Measurements from ENCODE around the gene LRRC71.
A peak's percentile ranks its signal among the peaks of the same experiment; 100 is the strongest.

LRRC71 gene

DNA sequence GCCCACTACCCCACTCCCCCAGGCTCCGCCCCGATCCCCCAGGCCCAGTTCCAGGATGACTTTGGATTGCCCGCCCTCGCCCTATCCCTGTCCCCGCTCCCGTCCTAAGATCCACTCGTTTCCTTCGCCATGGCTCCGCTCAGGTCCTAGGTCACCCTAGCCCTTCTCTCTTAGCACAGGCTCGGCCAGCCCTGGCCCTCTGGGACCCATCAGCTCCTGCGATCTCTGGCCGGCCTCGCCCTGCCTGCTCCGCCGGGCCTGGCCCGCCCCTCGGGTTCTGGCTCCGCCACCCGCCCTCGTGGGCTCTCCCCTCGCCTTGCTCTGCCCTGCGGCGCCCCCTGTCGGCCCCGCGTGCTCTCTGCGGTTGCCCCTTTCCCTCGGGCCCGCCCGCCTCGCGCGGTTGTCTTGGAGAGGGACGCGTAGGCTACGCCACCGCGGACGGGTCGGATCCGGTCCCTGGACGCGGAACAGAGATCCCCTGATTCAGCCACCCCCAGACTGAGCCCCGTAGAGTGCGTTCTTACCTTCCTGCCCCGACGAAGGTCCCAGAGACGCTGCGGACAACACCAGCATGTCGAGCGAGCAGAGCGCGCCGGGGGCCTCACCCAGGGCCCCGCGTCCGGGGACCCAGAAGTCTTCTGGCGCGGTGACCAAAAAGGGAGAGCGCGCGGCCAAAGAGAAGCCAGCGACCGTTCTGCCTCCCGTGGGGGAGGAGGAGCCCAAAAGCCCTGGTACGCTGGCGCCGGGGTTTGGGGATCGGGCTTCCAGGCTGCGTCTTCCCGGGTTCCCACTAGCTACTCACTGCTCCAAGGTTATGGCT lies at the start of gene LRRC71:
Gene LRRC71 (plus strand): TSS at position 400 of the 820 bp plus-strand sequence. CDS start 172 bp downstream, at position 572.
- Histone ChIP-seq H3K4me3 (ENCODE audit: low read length in 2 of 2) (peak within 1 kb of the TSS in 1 of 2 donors; percentile 54), H3K27me3 (ENCODE audit: control insufficient read depth in 1 of 2, insufficient read depth in 2 of 2, low read length in 2 of 2) (peaks cover 46 to 54% of the 10 kb centered on the region in 2 donors), H3K27ac (ENCODE audit: low read length) (no peak within 1 kb of the TSS), H3K9me3 (ENCODE audit: control insufficient read depth in 2 of 2, low read length in 2 of 2) (no peaks in the 10 kb centered on the region), H3K4me1 (ENCODE audit: control insufficient read depth, insufficient read depth, low read length) (peaks cover 14% of the 10 kb centered on the region), H3K36me3 (ENCODE audit: control insufficient read depth in 2 of 2, insufficient read depth in 2 of 2, low read length in 2 of 2) (peaks cover 0 to 3% of the 10 kb centered on the region in 2 donors), H3K9ac (ENCODE audit: low read length in 2 of 2) (no peak within 1 kb of the TSS)

DNA sequence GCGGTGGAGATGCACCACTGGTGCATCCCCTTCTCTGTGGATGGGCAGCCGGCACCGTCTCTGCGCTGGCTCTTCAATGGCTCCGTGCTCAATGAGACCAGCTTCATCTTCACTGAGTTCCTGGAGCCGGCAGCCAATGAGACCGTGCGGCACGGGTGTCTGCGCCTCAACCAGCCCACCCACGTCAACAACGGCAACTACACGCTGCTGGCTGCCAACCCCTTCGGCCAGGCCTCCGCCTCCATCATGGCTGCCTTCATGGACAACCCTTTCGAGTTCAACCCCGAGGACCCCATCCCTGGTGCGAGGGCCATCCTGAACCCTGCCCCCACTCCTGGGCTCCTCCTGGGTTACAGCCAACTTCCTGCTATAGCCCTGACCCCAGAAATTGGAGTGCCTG lies 46.8 kb upstream of the LRRC71 start:
- no peak overlapping the region for H3K9ac ChIP-seq (ENCODE audit: low read length in 2 of 2)
- peaks cover 6 to 14% of the 10 kb centered on the region in 2 donors for H3K27me3 ChIP-seq (ENCODE audit: control insufficient read depth in 1 of 2, insufficient read depth in 2 of 2, low read length in 2 of 2)
- no peaks in the 10 kb centered on the region for H3K4me1 ChIP-seq (ENCODE audit: control insufficient read depth, insufficient read depth, low read length)
- H3K27ac ChIP-seq (ENCODE audit: low read length), result no peak overlapping the region
- H3K36me3 ChIP-seq (ENCODE audit: control insufficient read depth in 2 of 2, insufficient read depth in 2 of 2, low read length in 2 of 2), result no peaks in the 10 kb centered on the region
- no peaks in the 10 kb centered on the region for H3K9me3 ChIP-seq (ENCODE audit: control insufficient read depth in 2 of 2, low read length in 2 of 2)
- no peak overlapping the region for H3K4me3 ChIP-seq (ENCODE audit: low read length in 2 of 2)

DNA sequence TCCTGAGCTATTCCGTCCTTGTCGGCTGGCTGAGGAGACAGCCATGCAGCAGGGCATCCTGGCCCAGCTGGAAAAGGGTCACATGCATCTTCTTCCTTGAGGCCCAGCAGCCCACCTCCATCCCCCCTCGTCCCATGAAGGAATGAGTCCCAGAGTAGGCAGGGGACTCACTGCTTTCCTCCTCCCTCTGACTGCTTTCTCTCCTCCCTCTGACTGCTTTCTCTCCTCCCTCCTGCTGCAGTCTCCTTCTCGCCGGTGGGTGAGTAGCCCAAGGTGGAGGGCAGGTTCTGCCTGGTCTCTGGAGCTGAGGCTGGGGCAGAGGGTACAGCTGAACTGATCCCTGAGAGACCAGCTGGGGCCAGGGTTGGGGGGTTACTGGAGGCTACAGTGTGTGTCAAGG lies 46.3 kb upstream of the LRRC71 start:
- peaks cover 6 to 14% of the 10 kb centered on the region in 2 donors for H3K27me3 ChIP-seq (ENCODE audit: control insufficient read depth in 1 of 2, insufficient read depth in 2 of 2, low read length in 2 of 2)
- no peak overlapping the region for H3K4me3 ChIP-seq (ENCODE audit: low read length in 2 of 2)
- H3K36me3 ChIP-seq (ENCODE audit: control insufficient read depth in 2 of 2, insufficient read depth in 2 of 2, low read length in 2 of 2), result no peaks in the 10 kb centered on the region

DNA sequence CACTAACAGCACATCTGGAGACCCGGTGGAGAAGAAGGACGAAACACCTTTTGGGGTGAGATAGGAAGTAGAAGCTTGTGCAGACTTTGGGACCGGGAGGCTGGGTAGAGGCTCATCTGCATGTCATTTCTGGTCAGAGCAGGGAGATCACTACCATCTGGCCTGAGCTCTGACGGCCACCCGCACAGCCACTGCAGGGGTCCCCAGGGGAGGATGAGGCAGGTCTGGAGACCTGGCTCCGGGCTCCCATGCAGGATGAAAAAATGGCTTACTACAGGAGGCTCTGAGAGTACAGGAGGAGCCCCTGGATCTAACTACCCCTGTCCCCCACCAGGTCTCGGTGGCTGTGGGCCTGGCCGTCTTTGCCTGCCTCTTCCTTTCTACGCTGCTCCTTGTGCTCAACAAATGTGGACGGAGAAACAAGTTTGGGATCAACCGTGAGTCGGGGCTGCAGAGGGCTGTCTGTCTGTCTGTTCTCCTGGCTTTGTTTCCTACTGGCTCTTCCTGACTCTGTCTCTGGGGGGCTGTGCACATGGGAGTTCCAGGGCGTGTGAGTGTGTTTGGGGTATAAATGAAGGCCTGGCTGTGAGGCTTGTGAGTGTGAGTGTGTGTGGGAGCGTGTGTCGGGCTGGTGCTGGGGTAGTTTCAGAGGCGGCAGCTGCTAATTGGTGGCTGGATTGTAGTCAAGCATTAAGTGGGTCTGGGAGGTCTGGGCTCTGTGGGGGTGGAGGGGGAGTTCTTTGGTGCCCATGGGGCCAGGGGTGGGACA lies 45.7 kb upstream of the LRRC71 start:
- Histone ChIP-seq H3K27me3 (ENCODE audit: control insufficient read depth in 1 of 2, insufficient read depth in 2 of 2, low read length in 2 of 2) (peaks cover 6 to 14% of the 10 kb centered on the region in 2 donors), H3K36me3 (ENCODE audit: control insufficient read depth in 2 of 2, insufficient read depth in 2 of 2, low read length in 2 of 2) (no peaks in the 10 kb centered on the region), H3K9ac (ENCODE audit: low read length in 2 of 2) (no peak overlapping the region), H3K4me1 (ENCODE audit: control insufficient read depth, insufficient read depth, low read length) (no peaks in the 10 kb centered on the region), H3K4me3 (ENCODE audit: low read length in 2 of 2) (no peak overlapping the region), H3K9me3 (ENCODE audit: control insufficient read depth in 2 of 2, low read length in 2 of 2) (no peaks in the 10 kb centered on the region), H3K27ac (ENCODE audit: low read length) (no peak overlapping the region)

More for the DNA sequence above, 46.3 kb upstream of the LRRC71 start:
- no peak overlapping the region for H3K9ac ChIP-seq (ENCODE audit: low read length in 2 of 2)
- H3K4me1 ChIP-seq (ENCODE audit: control insufficient read depth, insufficient read depth, low read length), result no peaks in the 10 kb centered on the region
- H3K9me3 ChIP-seq (ENCODE audit: control insufficient read depth in 2 of 2, low read length in 2 of 2), result no peaks in the 10 kb centered on the region
- no peak overlapping the region for H3K27ac ChIP-seq (ENCODE audit: low read length)

DNA sequence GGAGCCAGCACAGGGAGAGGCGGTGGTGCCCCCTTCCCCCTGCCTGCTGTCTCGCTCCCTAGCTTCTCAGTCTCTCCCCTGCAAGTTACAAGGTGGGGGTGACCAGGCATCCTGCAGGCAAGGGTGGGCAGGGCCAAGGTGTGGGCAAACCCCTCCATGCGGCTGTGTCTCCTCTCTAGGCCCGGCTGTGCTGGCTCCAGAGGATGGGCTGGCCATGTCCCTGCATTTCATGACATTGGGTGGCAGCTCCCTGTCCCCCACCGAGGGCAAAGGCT lies 45.2 kb upstream of the LRRC71 start:
- Histone ChIP-seq H3K9ac (ENCODE audit: low read length in 2 of 2) (no peak overlapping the region), H3K4me3 (ENCODE audit: low read length in 2 of 2) (no peak overlapping the region), H3K27me3 (ENCODE audit: control insufficient read depth in 1 of 2, insufficient read depth in 2 of 2, low read length in 2 of 2) (peaks cover 6 to 14% of the 10 kb centered on the region in 2 donors), H3K27ac (ENCODE audit: low read length) (no peak overlapping the region), H3K9me3 (ENCODE audit: control insufficient read depth in 2 of 2, low read length in 2 of 2) (no peaks in the 10 kb centered on the region), H3K4me1 (ENCODE audit: control insufficient read depth, insufficient read depth, low read length) (no peaks in the 10 kb centered on the region), H3K36me3 (ENCODE audit: control insufficient read depth in 2 of 2, insufficient read depth in 2 of 2, low read length in 2 of 2) (no peaks in the 10 kb centered on the region)

DNA sequence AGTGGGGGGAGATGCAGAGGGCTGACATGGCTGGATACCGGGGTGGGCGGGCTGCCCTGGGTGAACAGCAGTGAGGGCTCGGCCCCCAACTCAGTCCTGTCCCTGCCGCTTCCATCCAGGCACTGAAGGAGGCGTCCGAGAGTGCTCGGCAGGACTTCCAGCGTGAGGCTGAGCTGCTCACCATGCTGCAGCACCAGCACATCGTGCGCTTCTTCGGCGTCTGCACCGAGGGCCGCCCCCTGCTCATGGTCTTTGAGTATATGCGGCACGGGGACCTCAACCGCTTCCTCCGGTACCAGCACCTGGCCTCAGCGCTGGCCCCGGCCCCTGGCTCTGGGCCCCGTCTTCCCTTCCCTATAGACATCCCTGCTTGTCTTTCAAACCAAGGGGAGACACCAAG lies 44.2 kb upstream of the LRRC71 start:
- Histone ChIP-seq H3K27me3 (ENCODE audit: control insufficient read depth in 1 of 2, insufficient read depth in 2 of 2, low read length in 2 of 2) (peaks cover 6 to 14% of the 10 kb centered on the region in 2 donors), H3K4me3 (ENCODE audit: low read length in 2 of 2) (no peak overlapping the region), H3K36me3 (ENCODE audit: control insufficient read depth in 2 of 2, insufficient read depth in 2 of 2, low read length in 2 of 2) (no peaks in the 10 kb centered on the region), H3K9ac (ENCODE audit: low read length in 2 of 2) (no peak overlapping the region), H3K4me1 (ENCODE audit: control insufficient read depth, insufficient read depth, low read length) (no peaks in the 10 kb centered on the region), H3K27ac (ENCODE audit: low read length) (no peak overlapping the region), H3K9me3 (ENCODE audit: control insufficient read depth in 2 of 2, low read length in 2 of 2) (no peaks in the 10 kb centered on the region)

DNA sequence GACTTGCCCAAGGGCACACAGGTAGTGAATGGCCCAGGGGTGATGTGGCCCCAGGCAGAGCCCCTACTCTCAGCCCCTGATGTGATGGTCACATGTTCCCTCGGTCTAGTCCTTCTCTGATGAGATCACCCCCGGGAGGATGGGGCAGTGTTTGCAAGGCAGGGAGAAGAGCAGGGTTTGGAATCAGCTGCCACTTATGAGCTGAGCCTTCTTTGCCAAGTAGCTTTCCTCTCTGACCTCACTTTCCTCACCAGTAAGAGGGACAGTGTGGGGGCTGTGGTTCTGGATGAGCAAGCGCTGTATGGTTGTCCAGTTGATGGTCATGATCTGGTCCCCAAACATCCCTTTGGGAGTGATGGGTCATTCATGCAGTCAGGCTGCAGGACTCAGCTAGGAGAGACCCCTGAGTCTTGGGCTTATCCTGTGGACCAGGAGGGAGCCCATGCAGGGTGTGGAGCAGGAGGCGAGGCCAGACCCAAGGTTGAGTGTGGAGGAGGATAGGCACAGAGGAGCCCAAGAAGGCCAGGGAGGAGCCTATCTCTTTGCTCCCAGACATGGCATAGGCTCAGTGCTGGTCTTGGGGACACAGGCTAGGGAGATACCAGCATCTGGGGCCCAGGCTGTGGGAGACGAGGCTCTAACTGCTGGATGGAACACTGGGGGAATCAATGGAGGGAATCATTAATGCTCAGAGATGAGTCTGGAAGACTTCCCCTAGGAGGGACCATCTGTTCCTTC lies 42.8 kb upstream of the LRRC71 start:
- Histone ChIP-seq H3K27me3 (ENCODE audit: control insufficient read depth in 1 of 2, insufficient read depth in 2 of 2, low read length in 2 of 2) (peaks cover 18 to 23% of the 10 kb centered on the region in 2 donors), H3K4me3 (ENCODE audit: low read length in 2 of 2) (no peak overlapping the region), H3K9ac (ENCODE audit: low read length in 2 of 2) (no peak overlapping the region), H3K4me1 (ENCODE audit: control insufficient read depth, insufficient read depth, low read length) (no peaks in the 10 kb centered on the region), H3K27ac (ENCODE audit: low read length) (no peak overlapping the region), H3K9me3 (ENCODE audit: control insufficient read depth in 2 of 2, low read length in 2 of 2) (no peaks in the 10 kb centered on the region), H3K36me3 (ENCODE audit: control insufficient read depth in 2 of 2, insufficient read depth in 2 of 2, low read length in 2 of 2) (no peaks in the 10 kb centered on the region)

DNA sequence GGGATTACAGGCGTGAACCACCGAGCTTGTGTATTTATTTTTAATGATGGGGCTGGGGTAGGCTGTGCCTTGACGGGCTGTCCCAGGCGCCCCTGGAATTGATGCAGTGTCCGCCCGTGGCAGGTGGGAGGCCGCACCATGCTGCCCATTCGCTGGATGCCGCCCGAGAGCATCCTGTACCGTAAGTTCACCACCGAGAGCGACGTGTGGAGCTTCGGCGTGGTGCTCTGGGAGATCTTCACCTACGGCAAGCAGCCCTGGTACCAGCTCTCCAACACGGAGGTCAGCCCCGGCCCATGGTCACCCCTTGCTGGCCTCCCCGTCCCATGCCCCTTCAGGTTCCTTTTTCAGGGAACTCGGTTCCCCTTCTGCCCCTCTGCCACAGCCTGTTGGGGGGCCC lies 40.6 kb upstream of the LRRC71 start:
- Histone ChIP-seq H3K27me3 (ENCODE audit: control insufficient read depth in 1 of 2, insufficient read depth in 2 of 2, low read length in 2 of 2) (peaks cover 25 to 27% of the 10 kb centered on the region in 2 donors), H3K9me3 (ENCODE audit: control insufficient read depth in 2 of 2, low read length in 2 of 2) (no peaks in the 10 kb centered on the region)

DNA sequence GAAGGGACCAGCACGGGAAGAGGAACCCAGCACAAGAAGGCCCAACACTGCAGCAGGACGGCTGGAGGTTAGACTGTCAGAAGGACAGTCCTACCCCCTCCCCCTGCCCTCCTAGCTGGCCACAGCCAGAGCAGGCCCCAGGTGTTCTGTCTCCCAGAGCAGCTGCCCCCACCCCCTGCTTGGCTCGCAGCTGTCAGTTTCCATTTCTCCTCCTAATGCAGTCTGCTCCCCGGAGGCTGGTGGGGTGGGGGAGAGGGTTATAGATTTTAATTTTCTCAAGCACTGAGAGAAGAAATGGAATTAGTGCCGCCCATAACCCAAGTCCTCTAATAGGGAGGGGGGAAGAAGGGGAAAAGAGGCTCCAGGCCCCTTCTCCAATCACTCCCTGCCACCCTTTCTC lies 40.0 kb upstream of the LRRC71 start:
- Histone ChIP-seq H3K4me1 (ENCODE audit: control insufficient read depth, insufficient read depth, low read length) (no peaks in the 10 kb centered on the region), H3K9me3 (ENCODE audit: control insufficient read depth in 2 of 2, low read length in 2 of 2) (no peaks in the 10 kb centered on the region), H3K9ac (ENCODE audit: low read length in 2 of 2) (no peak overlapping the region), H3K36me3 (ENCODE audit: control insufficient read depth in 2 of 2, insufficient read depth in 2 of 2, low read length in 2 of 2) (no peaks in the 10 kb centered on the region), H3K27ac (ENCODE audit: low read length) (no peak overlapping the region), H3K27me3 (ENCODE audit: control insufficient read depth in 1 of 2, insufficient read depth in 2 of 2, low read length in 2 of 2) (peaks cover 25 to 27% of the 10 kb centered on the region in 2 donors), H3K4me3 (ENCODE audit: low read length in 2 of 2) (no peak overlapping the region)

More for the DNA sequence above, 40.6 kb upstream of the LRRC71 start:
- no peaks in the 10 kb centered on the region for H3K36me3 ChIP-seq (ENCODE audit: control insufficient read depth in 2 of 2, insufficient read depth in 2 of 2, low read length in 2 of 2)
- H3K9ac ChIP-seq (ENCODE audit: low read length in 2 of 2), result no peak overlapping the region
- H3K4me3 ChIP-seq (ENCODE audit: low read length in 2 of 2), result no peak overlapping the region
- no peaks in the 10 kb centered on the region for H3K4me1 ChIP-seq (ENCODE audit: control insufficient read depth, insufficient read depth, low read length)
- H3K27ac ChIP-seq (ENCODE audit: low read length), result no peak overlapping the region

DNA sequence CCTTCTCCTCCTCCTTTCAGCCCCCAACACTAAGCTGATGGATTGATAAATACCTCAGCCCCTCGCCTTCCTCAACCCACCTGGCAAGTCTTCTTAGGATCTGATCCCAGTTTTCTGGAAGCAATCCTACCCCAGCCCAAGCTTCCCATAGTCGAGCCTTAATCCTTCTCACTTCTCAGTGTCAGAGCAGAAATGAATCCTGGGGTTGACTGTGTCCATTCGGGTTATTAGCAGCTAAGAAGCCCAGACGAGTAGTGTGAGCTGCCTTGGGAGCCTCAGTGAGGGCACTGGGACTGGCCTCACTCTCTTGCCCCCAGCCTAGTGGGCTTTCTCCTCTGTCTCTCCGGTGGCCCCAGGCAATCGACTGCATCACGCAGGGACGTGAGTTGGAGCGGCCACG lies 39.3 kb upstream of the LRRC71 start:
- H3K4me3 ChIP-seq (ENCODE audit: low read length in 2 of 2), result no peak overlapping the region
- no peak overlapping the region for H3K9ac ChIP-seq (ENCODE audit: low read length in 2 of 2)
- no peaks in the 10 kb centered on the region for H3K36me3 ChIP-seq (ENCODE audit: control insufficient read depth in 2 of 2, insufficient read depth in 2 of 2, low read length in 2 of 2)
- H3K27me3 ChIP-seq (ENCODE audit: control insufficient read depth in 1 of 2, insufficient read depth in 2 of 2, low read length in 2 of 2), result peaks cover 23 to 25% of the 10 kb centered on the region in 2 donors
- no peaks in the 10 kb centered on the region for H3K4me1 ChIP-seq (ENCODE audit: control insufficient read depth, insufficient read depth, low read length)
- H3K9me3 ChIP-seq (ENCODE audit: control insufficient read depth in 2 of 2, low read length in 2 of 2), result no peaks in the 10 kb centered on the region
- no peak overlapping the region for H3K27ac ChIP-seq (ENCODE audit: low read length)
